Raji (cell line): ENCODE measurements around the gene TWIST2.

Experiments used
- POLR2A ChIP-seq: IDR thresholded peaks from 2 replicates; pipeline ENCODE4 v1.6.1; 2011; ENCODE audit warnings: low read depth, low read length, control low read depth; ENCODE audit not compliant: insufficient read depth

TWIST2 gene

GRCh38 chr2:238872628-238873380 is 24.9 kb downstream of the TWIST2 start:
- no peak for TF ChIP-seq POLR2A

GRCh38 chr2:238873381-238873801 is 25.5 kb downstream of the TWIST2 start:
- TF ChIP-seq POLR2A = no peak

GRCh38 chr2:238873841-238874240 is 26.0 kb downstream of the TWIST2 start:
- no peak for TF ChIP-seq POLR2A

- no peak for TF ChIP-seq POLR2A
These were observed 26.6 kb downstream of the TWIST2 start for GRCh38 chr2:238874330-238875050.

GRCh38 chr2:238875101-238875470 is 27.2 kb downstream of the TWIST2 start:
- no peak for TF ChIP-seq POLR2A

GRCh38 chr2:238875471-238876231 is 27.8 kb downstream of the TWIST2 start:
- TF ChIP-seq POLR2A = no peak

GRCh38 chr2:238876232-238876630 is 28.3 kb downstream of the TWIST2 start:
- no peak for TF ChIP-seq POLR2A

GRCh38 chr2:238878051-238878735 is 30.3 kb downstream of the TWIST2 start:
- TF ChIP-seq POLR2A = no peak

GRCh38 chr2:238879043-238879442 is 31.2 kb downstream of the TWIST2 start:
- TF ChIP-seq POLR2A = no peak

- no peak for TF ChIP-seq POLR2A
These were observed 31.9 kb downstream of the TWIST2 start for GRCh38 chr2:238879621-238880377.

- TF ChIP-seq POLR2A = no peak
These were observed 33.6 kb downstream of the TWIST2 start for GRCh38 chr2:238881353-238882081.

- TF ChIP-seq POLR2A = no peak
These were observed 34.3 kb downstream of the TWIST2 start for GRCh38 chr2:238882082-238882755.

GRCh38 chr2:238883421-238883901 is 35.6 kb downstream of the TWIST2 start:
- no peak for TF ChIP-seq POLR2A
